HL-60 (cell line): ENCODE results near the gene LPAR6.

Experiments used
- DNase-seq, 2 experiments: peaks; one replicate each; pipeline ENCODE4 v3.0.0-alpha.2; 2010 to 2020; ENCODE audit warnings: low read depth in 1 of 2, low spot score in 1 of 2
- H3K27ac ChIP-seq: fragments of 250-450 bp; sonication (Bioruptor Pico); replicated peaks from 2 replicates; pipeline ENCODE4 v1.5.1; 2020; ENCODE audit warnings: mild to moderate bottlenecking, moderate library complexity
- H3K27me3 ChIP-seq: fragments of 250-450 bp; sonication (Bioruptor Pico); 2 replicates; pipeline ENCODE4 v1.5.1; 2021; ENCODE audit warnings: mild to moderate bottlenecking, moderate library complexity; ENCODE audit not compliant: insufficient read depth, poor library complexity, severe bottlenecking
- H3K4me3 ChIP-seq: replicated peaks from 2 replicates; pipeline ENCODE4 v1.5.1; 2011; ENCODE audit warnings: mild to moderate bottlenecking, control low read depth, low read length; ENCODE audit not compliant: insufficient read depth
- CTCF ChIP-seq: IDR thresholded peaks from one replicate; pipeline ENCODE4 v1.5.1; 2011; ENCODE audit warnings: low read length, control low read depth, inconsistent platforms; ENCODE audit not compliant: insufficient read depth
- GABPA ChIP-seq: IDR thresholded peaks from 2 replicates; pipeline ENCODE4 v1.6.1; 2012; ENCODE audit warnings: low read depth
- POLR2AphosphoS5 ChIP-seq: IDR thresholded peaks from 2 replicates; pipeline ENCODE4 v1.6.1; 2012; ENCODE audit warnings: low read depth
- REST ChIP-seq: IDR thresholded peaks from 2 replicates; pipeline ENCODE4 v1.6.1; 2012; ENCODE audit warnings: low read depth; ENCODE audit not compliant: insufficient replicate concordance
- SPI1 ChIP-seq: IDR thresholded peaks from 2 replicates; pipeline ENCODE4 v1.6.1; 2012; ENCODE audit warnings: low read depth, mild to moderate bottlenecking, borderline replicate concordance

LPAR6 gene

DNA sequence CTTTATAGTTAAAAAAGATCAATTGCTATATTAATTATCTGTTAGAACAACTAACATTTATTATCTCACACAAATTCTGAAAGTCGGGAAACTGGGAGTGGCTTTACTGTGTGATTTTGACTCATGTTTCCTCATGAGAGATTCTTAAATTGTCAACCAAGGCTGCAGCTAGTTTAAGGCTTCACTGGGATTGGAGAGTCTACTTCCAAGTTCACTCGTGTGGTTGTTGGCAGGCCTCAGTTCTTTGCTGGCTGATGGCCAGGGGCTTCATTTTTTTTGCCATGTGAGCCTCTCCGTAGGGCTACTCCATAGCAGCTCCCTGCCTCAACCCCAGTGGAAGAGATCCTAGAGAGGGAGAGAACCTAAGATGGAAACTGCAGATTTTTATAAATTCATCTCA, 24.5 kb upstream of the LPAR6 start:
- TF ChIP-seq POLR2AphosphoS5 = no peak
- TF ChIP-seq GABPA = no peak
- no peak for TF ChIP-seq SPI1
- TF ChIP-seq CTCF = no peak
- TF ChIP-seq REST = no peak
- Histone ChIP-seq H3K27ac (no peak overlapping the region), H3K4me3 (no peak overlapping the region), H3K27me3 (no peaks in the 10 kb centered on the region)
- DNase-seq = no peak

DNA sequence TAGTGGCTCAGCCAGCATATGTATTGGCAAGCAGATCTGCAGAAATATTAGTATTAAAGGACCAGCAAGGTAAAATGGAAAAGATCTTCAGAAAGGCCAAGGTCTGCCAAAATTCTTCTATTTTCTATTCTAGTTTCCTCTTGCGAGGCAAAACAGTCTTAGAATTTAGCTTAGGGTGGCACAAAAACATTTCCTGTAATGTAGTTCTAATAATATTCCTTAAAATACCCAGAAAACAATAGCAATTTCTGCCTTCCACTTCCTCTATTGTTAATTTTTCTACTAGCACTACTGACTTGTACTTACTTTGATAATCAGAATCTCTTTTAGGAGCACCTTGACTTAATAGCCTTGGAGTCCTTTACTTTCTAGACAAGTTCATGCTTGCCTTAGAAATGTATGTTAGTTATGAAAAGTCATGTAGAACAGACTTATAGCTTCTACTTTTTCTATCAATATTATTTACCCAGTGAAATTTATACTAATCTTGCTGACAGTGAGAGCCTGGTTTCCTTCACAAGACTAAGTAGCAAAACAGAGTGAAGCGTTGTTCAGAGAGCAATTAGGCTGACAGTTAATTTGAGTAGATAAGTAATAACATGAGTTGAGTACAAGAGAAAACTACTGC, 23.9 kb upstream of the LPAR6 start:
- no peaks in the 10 kb centered on the region for H3K27me3 ChIP-seq
- H3K4me3 ChIP-seq = no peak overlapping the region

More for the DNA sequence above, 23.9 kb upstream of the LPAR6 start:
- no peak for DNase-seq
- TF ChIP-seq GABPA (no peak), SPI1 (no peak), CTCF (no peak), REST (no peak), POLR2AphosphoS5 (no peak)
- no peak overlapping the region for H3K27ac ChIP-seq
